HEK293 (cell line): ENCODE measurements around the gene PON1.

Source experiments
- CTCF ChIA-PET: fragments of 350-600 bp; formaldehyde crosslinking; extraction: SDS; loops from one replicate; lab custom pipeline; 2021; ENCODE audit warnings: antibody characterized with exemption; lab: Yijun Ruan, JAX
- POLR2A ChIA-PET: fragments of 300-600 bp; formaldehyde crosslinking; extraction: SDS; loops from one replicate; lab custom pipeline; 2020; ENCODE audit warnings: antibody characterized with exemption, inconsistent platforms; lab: Yijun Ruan, JAX
- H3K27ac ChIP-seq: fragments of 200-500 bp; sonication (Bioruptor generic); 2 replicates; pipeline ENCODE4 v1.5.1; 2014; ENCODE audit warnings: low read depth, low read length, control low read depth, inconsistent platforms; ENCODE audit errors: extremely low read depth
- H3K36me3 ChIP-seq, 2 experiments: fragments of 200-500 bp in 1 of 2; sonication (Bioruptor generic) in 1 of 2; 1 replicate in 1 of 2; 2 replicates in 1 of 2; pipeline ENCODE4 v1.5.1; 2014 to 2017; ENCODE audit warnings: inconsistent platforms in 2 of 2, low read length in 2 of 2; ENCODE audit not compliant: control insufficient read depth in 2 of 2, insufficient read depth in 1 of 2
- H3K4me1 ChIP-seq: fragments of 200-500 bp; sonication (Bioruptor generic); 2 replicates; pipeline ENCODE4 v1.5.1; 2014; ENCODE audit warnings: mild to moderate bottlenecking, low read length, inconsistent platforms; ENCODE audit not compliant: control insufficient read depth, insufficient read depth
- H3K4me3 ChIP-seq: 2 replicates; pipeline ENCODE4 v1.5.1; 2011; ENCODE audit warnings: low read depth, mild to moderate bottlenecking, control low read depth, low read length, moderate library complexity
- H3K9me3 ChIP-seq: fragments of 200-500 bp; sonication (Bioruptor generic); 2 replicates; pipeline ENCODE4 v1.5.1; 2014; ENCODE audit warnings: low read depth, low read length, inconsistent platforms; ENCODE audit not compliant: control insufficient read depth, insufficient read depth
- EGR2 ChIP-seq: fragments of 450-650 bp; formaldehyde crosslinking; IDR thresholded peaks from 2 replicates; pipeline ENCODE4 v1.5.1; 2016; ENCODE audit warnings: low read depth, missing biosample characterization, missing genetic modification characterization
- GFI1B ChIP-seq: fragments of 450-650 bp; formaldehyde crosslinking; IDR thresholded peaks from 2 replicates; pipeline ENCODE4 v1.5.1; 2016; ENCODE audit warnings: missing biosample characterization, missing genetic modification characterization
- RBAK ChIP-seq: fragments of 450-650 bp; formaldehyde crosslinking; IDR thresholded peaks from 2 replicates; pipeline ENCODE4 v1.5.1; 2016; ENCODE audit warnings: missing biosample characterization, missing genetic modification characterization
- REPIN1 ChIP-seq: fragments of 450-650 bp; formaldehyde crosslinking; IDR thresholded peaks from 2 replicates; pipeline ENCODE4 v1.5.1; 2017; ENCODE audit warnings: missing biosample characterization, missing genetic modification characterization, low read depth
- ZBTB20 ChIP-seq: fragments of 450-650 bp; formaldehyde crosslinking; IDR thresholded peaks from 2 replicates; pipeline ENCODE4 v1.5.1; 2016; ENCODE audit warnings: missing biosample characterization, missing genetic modification characterization
- ZBTB48 ChIP-seq: fragments of 450-650 bp; formaldehyde crosslinking; IDR thresholded peaks from 2 replicates; pipeline ENCODE4 v1.5.1; 2016; ENCODE audit warnings: missing biosample characterization, missing genetic modification characterization
- ZEB2 ChIP-seq: fragments of 450-650 bp; formaldehyde crosslinking; IDR thresholded peaks from 2 replicates; pipeline ENCODE4 v1.5.1; 2016; ENCODE audit warnings: missing biosample characterization, missing genetic modification characterization
- ZFP69B ChIP-seq: fragments of 450-650 bp; formaldehyde crosslinking; IDR thresholded peaks from 2 replicates; pipeline ENCODE4 v1.5.1; 2016; ENCODE audit warnings: missing biosample characterization, missing genetic modification characterization
- ZNF184 ChIP-seq: fragments of 450-650 bp; IDR thresholded peaks from 2 replicates; pipeline ENCODE4 v1.5.1; 2018; ENCODE audit warnings: missing biosample characterization, mild to moderate bottlenecking, missing genetic modification characterization
- ZNF211 ChIP-seq: fragments of 450-650 bp; formaldehyde crosslinking; IDR thresholded peaks from 2 replicates; pipeline ENCODE4 v1.5.1; 2016; ENCODE audit warnings: low read depth, missing biosample characterization, missing genetic modification characterization
- ZNF23 ChIP-seq: fragments of 450-650 bp; formaldehyde crosslinking; IDR thresholded peaks from 2 replicates; pipeline ENCODE4 v1.5.1; 2016; ENCODE audit warnings: missing biosample characterization, missing genetic modification characterization, borderline replicate concordance
- ZNF341 ChIP-seq: fragments of 450-650 bp; formaldehyde crosslinking; IDR thresholded peaks from 2 replicates; pipeline ENCODE4; 2016; ENCODE audit warnings: low read depth, missing biosample characterization, missing genetic modification characterization
- ZNF350 ChIP-seq: fragments of 450-650 bp; formaldehyde crosslinking; IDR thresholded peaks from 2 replicates; pipeline ENCODE4 v1.5.0; 2017; ENCODE audit warnings: missing biosample characterization, mild to moderate bottlenecking, missing genetic modification characterization
- ZNF37A ChIP-seq: fragments of 450-650 bp; IDR thresholded peaks from 2 replicates; pipeline ENCODE4 v1.5.1; 2018; ENCODE audit warnings: missing biosample characterization, missing genetic modification characterization
- ZNF404 ChIP-seq: fragments of 450-650 bp; formaldehyde crosslinking; IDR thresholded peaks from 2 replicates; pipeline ENCODE4 v1.5.1; 2017; ENCODE audit warnings: missing biosample characterization, missing genetic modification characterization
- ZNF521 ChIP-seq: fragments of 450-650 bp; formaldehyde crosslinking; IDR thresholded peaks from 2 replicates; pipeline ENCODE4 v1.5.1; 2017; ENCODE audit warnings: missing biosample characterization, mild to moderate bottlenecking, missing genetic modification characterization
- ZNF624 ChIP-seq: fragments of 450-650 bp; formaldehyde crosslinking; IDR thresholded peaks from 2 replicates; pipeline ENCODE4 v1.5.1; 2017; ENCODE audit warnings: missing biosample characterization, missing genetic modification characterization
- ZNF626 ChIP-seq: fragments of 450-650 bp; sonication (Bioruptor Pico); formaldehyde crosslinking; IDR thresholded peaks from 2 replicates; pipeline ENCODE4 v1.5.1; 2018; ENCODE audit warnings: missing biosample characterization, missing genetic modification characterization, inconsistent platforms
- ZNF777 ChIP-seq: fragments of 450-650 bp; formaldehyde crosslinking; IDR thresholded peaks from 2 replicates; pipeline ENCODE4 v1.5.1; 2017; ENCODE audit warnings: missing biosample characterization, missing genetic modification characterization, borderline replicate concordance
- TF ChIP-seq, protein P1 (sequence below): fragments of 450-650 bp; IDR thresholded peaks from 2 replicates; pipeline ENCODE4 v1.5.1; 2018; ENCODE audit warnings: missing biosample characterization, mild to moderate bottlenecking, missing genetic modification characterization
- TF ChIP-seq, protein P2 (sequence below): fragments of 450-650 bp; IDR thresholded peaks from 2 replicates; pipeline ENCODE4 v1.5.1; 2018; ENCODE audit warnings: missing biosample characterization, missing genetic modification characterization
- TF ChIP-seq, protein P3 (sequence below): fragments of 450-650 bp; formaldehyde crosslinking; IDR thresholded peaks from 2 replicates; pipeline ENCODE4 v1.5.1; 2016; ENCODE audit warnings: missing biosample characterization, missing genetic modification characterization

The PON1 gene

GRCh38 chr7:95319570-95319969, 4.8 kb downstream of the PON1 start (continued):
- TF ChIP-seq, protein P1, sequence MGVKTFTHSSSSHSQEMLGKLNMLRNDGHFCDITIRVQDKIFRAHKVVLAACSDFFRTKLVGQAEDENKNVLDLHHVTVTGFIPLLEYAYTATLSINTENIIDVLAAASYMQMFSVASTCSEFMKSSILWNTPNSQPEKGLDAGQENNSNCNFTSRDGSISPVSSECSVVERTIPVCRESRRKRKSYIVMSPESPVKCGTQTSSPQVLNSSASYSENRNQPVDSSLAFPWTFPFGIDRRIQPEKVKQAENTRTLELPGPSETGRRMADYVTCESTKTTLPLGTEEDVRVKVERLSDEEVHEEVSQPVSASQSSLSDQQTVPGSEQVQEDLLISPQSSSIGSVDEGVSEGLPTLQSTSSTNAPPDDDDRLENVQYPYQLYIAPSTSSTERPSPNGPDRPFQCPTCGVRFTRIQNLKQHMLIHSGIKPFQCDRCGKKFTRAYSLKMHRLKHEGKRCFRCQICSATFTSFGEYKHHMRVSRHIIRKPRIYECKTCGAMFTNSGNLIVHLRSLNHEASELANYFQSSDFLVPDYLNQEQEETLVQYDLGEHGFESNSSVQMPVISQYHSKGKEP (tag by site-specific recombination), result no peak
- no peak for TF ChIP-seq ZNF211 (tag by site-specific recombination)
- no peak for TF ChIP-seq ZNF341 (tag by site-specific recombination)
- TF ChIP-seq ZNF624 (tag by site-specific recombination), result no peak
- TF ChIP-seq REPIN1 (tag by site-specific recombination), result no peak
- no peak for TF ChIP-seq ZNF521 (tag by site-specific recombination)
- no peak for TF ChIP-seq GFI1B (tag by site-specific recombination)
- TF ChIP-seq ZNF350, result no peak
- no peak for TF ChIP-seq ZBTB48 (tag by site-specific recombination)
- TF ChIP-seq, protein P2, sequence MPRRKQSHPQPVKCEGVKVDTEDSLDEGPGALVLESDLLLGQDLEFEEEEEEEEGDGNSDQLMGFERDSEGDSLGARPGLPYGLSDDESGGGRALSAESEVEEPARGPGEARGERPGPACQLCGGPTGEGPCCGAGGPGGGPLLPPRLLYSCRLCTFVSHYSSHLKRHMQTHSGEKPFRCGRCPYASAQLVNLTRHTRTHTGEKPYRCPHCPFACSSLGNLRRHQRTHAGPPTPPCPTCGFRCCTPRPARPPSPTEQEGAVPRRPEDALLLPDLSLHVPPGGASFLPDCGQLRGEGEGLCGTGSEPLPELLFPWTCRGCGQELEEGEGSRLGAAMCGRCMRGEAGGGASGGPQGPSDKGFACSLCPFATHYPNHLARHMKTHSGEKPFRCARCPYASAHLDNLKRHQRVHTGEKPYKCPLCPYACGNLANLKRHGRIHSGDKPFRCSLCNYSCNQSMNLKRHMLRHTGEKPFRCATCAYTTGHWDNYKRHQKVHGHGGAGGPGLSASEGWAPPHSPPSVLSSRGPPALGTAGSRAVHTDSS, result no peak

DNA sequence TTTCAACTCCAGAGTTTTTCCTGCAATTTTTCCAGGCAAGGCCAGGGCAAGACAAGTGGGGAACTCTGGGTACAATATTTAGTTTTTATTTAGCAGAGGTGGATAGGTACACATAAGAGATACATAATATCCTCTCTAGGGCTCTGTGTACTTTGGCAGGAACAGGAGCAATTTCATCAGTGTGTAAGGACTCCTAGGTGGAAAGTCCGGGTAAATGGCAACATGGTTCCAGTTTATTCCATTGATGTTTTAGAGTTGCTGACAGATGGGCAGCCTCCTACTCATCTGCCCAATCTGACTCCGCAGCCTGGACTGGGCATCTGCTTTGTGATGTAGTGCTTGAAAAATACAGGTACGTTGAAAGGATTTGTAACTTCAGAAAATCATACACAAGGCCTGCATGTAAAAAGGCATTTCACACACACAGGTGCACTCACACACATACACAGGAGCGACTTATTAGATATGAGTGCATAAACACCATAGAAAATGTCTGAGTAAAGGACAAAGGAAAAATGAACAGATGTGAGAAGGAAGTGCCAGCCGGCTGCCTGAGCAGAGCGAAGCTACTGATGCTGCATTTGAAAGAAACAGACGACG, 5.7 kb downstream of the PON1 start:
- POLR2A ChIA-PET, result interaction anchor here (0.6 kb wide), 1 partner anchor 513 kb away, joined by 4 read pairs; no protein-coding TSS in a partner anchor
- Histone ChIP-seq H3K4me1 (no peaks in the 10 kb centered on the region), H3K4me3 (no peak overlapping the region), H3K36me3 (no peaks in the 10 kb centered on the region), H3K9me3 (no peaks in the 10 kb centered on the region), H3K27ac (no peak overlapping the region)
- TF ChIP-seq, protein P3, sequence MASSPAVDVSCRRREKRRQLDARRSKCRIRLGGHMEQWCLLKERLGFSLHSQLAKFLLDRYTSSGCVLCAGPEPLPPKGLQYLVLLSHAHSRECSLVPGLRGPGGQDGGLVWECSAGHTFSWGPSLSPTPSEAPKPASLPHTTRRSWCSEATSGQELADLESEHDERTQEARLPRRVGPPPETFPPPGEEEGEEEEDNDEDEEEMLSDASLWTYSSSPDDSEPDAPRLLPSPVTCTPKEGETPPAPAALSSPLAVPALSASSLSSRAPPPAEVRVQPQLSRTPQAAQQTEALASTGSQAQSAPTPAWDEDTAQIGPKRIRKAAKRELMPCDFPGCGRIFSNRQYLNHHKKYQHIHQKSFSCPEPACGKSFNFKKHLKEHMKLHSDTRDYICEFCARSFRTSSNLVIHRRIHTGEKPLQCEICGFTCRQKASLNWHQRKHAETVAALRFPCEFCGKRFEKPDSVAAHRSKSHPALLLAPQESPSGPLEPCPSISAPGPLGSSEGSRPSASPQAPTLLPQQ (tag by site-specific recombination), result no peak
- no peak for TF ChIP-seq ZNF626 (tag by site-specific recombination)
- no peak for TF ChIP-seq ZEB2
- TF ChIP-seq ZNF37A, result no peak
- TF ChIP-seq ZNF777 (tag by site-specific recombination), result no peak
- TF ChIP-seq ZFP69B, result no peak
- TF ChIP-seq ZNF184 (tag by site-specific recombination), result no peak
- TF ChIP-seq RBAK (tag by site-specific recombination), result no peak
- no peak for TF ChIP-seq ZBTB20 (tag by site-specific recombination)
- no peak for TF ChIP-seq ZNF23 (tag by site-specific recombination)
- no peak for TF ChIP-seq ZNF404 (tag by site-specific recombination)
- TF ChIP-seq, protein P2, result no peak
- no peak for TF ChIP-seq EGR2 (tag by site-specific recombination)
- TF ChIP-seq, all 188 proteins: peak for 0
- CTCF ChIA-PET, result no interaction called here
